Stimulated activated CD8-positive, alpha-beta memory T cell treated with anti-CD3 and anti-CD28 coated beads, Interleukin-2, amount 100 ng/mL, for 1 hour (primary cell): ENCODE data around the gene CRYGD.
"Not testable (repeated sequence)": the region's sequence is repeated elsewhere in the genome, so short reads cannot be mapped to it uniquely, and the experiment has no call there.

ENCODE experiments used
- DNase-seq, 2 donors: peaks; one replicate each; pipeline ENCODE4 v3.0.0-alpha.2; 2020; ENCODE audit warnings: low read depth in 2 of 2

The CRYGD gene

GRCh38 chr2:208129744-208130711 is 5.7 kb upstream of the CRYGD start, which contains the start of gene CRYGC:
CRYGC (minus strand) TSS chr2:208129828; CDS start chr2:208129792, 36 bp downstream.
- DNase-seq = no peak

GRCh38 chr2:208128136-208128535 is 3.8 kb upstream of the CRYGD start:
- no peak for DNase-seq

DNA sequence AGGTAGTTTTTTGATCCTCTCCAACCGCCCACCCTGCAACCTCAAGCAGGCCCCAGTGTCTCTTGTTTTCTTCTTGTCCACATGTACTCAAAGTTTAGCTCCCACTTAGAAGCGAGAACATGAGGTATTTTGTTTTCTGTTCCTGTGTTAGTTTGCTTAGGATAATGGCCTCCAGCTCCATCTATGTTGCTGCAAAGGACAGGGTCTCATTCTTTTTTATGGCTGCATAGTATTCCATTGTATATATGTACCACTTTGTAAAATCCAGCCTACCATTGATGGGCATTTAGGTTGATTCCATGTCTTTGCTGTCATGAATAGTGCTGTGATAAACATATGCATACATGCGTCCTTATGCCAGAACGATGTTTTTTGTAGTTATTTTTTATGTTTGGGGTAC is 2.8 kb upstream of the CRYGD start:
- DNase-seq = no peak

- DNase-seq = no peak
Observed at GRCh38 chr2:208125251-208125650, 927 bp upstream of the CRYGD start.

- DNase-seq = no peak
Observed at GRCh38 chr2:208122248-208122647, 2.1 kb downstream of the CRYGD start.

- no peak for DNase-seq
Observed at GRCh38 chr2:208118918-208119317, 5.4 kb downstream of the CRYGD start.

- DNase-seq = not testable (repeated sequence)
Observed at GRCh38 chr2:208117390-208117789, 6.9 kb downstream of the CRYGD start.

DNA sequence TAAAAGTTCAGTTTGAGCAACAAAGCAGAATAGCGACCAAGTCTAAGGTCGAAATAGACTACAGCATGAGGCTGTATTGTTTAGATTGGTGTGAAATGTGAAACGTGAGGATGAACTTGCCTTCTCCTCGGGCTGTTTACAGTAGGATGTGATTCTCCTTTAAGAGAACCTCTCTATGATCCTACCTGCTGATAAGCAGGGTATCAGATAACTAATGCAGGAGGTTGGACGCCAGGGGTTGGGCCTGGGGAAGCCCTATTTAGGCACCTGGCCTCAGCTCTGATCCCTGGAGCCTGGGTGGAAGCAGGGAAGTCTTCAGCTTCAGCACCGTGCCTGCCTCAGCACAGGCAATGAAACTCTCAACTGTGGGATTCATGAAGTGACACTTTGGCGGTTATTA is 11.4 kb downstream of the CRYGD start:
- no peak for DNase-seq

DNA sequence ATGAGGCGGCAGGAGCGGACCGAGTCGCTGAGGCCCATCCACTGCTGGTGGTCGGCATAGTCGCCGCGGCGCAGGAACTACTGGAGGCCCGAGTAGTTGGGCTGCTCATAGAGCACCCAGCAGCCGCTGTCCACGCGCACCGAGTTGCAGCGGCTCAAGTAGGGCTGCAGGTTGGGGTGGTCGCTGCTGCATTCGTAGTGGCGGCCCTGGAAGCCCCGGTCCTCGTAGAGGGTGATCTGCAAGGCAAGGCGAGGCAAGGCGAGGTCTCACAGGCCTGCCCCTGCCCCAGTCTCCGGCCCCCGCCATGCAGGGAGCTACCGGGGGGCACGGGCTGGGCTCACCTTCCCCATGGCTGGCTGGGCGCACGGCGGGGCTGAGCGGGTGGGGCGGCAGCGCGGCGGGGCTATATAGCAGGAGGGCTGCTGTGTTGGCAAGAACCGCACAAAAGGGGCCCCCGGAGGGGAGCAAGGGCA is 12.0 kb downstream of the CRYGD start:
- DNase-seq = not testable (repeated sequence)

GRCh38 chr2:208103616-208104015 is 20.7 kb downstream of the CRYGD start:
- DNase-seq = no peak

DNA sequence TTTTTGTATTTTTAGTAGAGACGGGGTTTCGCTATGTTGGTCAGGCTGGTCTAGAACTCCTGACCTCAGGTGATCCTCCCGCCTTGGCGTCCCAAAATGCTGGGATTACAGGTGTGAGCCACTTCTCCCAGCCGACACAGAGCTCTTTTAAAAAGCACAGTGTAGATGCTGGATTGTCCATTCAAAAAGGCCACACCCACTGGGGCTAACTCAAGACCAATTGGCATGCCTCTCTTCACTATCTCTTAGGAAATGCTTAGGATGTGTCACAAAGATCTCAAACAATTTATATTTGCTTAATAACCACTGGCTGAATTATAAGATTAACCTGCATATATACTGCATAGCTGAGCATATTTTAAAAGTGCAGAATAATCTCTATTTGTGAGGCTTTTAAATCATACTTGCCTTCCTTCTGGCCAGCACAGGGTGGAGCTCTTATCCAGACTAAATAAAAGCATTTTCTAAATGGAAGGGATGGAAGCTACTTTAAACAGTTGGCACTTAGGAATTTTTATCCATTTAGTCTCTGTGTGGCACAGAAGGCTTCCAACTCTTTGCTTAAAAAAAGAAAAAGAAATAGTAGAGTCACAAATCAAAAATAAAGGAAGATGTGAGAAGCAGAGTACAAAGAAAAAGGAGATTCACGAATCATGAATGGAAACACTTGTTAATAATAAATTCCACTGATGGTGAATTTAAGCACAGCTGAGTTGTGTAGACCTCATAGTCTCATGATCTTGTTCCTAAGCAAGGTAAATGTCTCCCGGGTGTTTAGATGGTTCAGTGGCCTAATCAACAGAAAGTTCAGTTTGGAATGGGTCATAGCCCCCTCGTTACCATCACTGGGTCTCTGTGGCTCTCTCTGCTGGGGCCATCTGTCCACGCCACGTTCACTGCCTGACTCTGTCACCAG is 22.4 kb downstream of the CRYGD start:
- no peak for DNase-seq

DNA sequence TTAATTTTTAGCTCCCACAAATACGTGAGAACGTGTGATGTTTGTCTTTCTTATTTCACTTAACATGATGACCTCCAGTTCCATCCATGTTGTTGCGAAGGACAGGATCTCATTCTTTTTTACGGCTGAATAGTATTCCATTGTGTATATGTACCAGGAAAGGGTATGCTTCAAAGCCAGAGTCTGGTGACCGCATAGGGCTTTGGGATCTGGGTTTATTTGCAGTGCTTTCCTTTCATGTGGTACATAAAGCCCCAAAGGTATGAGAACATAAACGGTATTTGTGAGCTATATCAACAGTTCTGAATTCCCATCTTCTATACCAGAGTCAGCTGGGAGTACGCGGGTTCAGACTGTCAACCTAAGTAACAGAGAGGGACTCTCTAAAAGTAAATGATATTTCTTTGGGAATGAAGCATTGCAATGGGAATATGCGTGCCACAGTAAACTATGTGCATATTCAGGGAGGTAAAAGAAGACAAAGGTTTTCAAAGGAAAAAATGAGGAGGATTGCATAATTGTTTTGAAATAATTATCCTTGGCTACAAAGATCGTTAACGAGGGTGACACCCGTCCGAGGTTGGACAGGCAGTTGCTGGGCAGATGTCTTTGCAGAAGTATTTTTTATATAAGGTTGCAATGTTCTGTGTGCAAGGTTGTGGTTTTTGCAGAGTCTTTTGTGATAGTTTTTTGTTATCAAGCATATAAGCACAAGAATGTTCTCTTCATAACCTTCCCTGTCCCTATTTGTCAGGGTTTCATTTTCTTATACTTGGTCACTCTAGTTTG is 24.4 kb downstream of the CRYGD start:
- no peak for DNase-seq

GRCh38 chr2:208098701-208099100 is 25.6 kb downstream of the CRYGD start:
- DNase-seq = not testable (repeated sequence)

- DNase-seq = no peak
Observed at GRCh38 chr2:208098267-208098666, 26.1 kb downstream of the CRYGD start.

GRCh38 chr2:208097801-208098200 is 26.5 kb downstream of the CRYGD start:
- DNase-seq = no peak

GRCh38 chr2:208097313-208097712 is 27.0 kb downstream of the CRYGD start:
- DNase-seq = no peak

DNA sequence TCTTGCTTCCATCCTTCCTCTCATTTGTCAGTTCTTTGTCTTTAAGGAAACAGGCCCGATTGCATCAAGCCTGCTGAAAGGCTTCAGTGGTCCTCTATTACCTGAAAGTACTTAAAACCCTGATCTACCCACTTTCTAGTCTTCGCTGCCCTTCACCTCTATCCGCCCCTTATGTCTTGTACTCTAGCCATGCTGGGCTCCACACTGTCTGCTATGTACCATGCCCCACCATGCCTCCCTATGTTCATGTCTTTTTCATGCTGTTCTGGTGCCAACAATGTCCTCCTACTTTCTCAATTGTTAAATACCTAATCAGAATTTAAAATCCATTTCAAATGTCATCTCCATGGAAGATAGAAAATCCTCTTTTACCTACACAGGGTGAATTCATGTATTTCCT is 28.2 kb downstream of the CRYGD start:
- no peak for DNase-seq

DNA sequence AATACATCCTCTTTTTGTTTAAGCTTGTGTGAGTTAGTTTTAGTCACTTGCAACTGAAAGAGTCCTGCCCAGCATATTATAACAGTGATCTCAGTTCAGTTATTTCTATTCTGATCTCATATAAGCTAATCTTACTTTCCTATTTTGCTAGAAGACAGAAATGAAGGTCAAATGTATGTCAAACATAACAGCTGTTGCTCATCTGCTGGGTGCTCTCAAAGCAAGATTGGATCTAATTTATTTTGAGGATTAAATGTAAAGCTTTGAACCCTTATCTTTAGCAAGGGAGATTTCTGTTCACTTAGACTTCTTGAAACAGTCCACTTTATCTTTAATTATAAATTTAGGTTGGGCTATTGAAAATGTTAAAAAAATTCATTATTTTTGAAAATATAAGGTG is 31.2 kb downstream of the CRYGD start:
- no peak for DNase-seq

DNA sequence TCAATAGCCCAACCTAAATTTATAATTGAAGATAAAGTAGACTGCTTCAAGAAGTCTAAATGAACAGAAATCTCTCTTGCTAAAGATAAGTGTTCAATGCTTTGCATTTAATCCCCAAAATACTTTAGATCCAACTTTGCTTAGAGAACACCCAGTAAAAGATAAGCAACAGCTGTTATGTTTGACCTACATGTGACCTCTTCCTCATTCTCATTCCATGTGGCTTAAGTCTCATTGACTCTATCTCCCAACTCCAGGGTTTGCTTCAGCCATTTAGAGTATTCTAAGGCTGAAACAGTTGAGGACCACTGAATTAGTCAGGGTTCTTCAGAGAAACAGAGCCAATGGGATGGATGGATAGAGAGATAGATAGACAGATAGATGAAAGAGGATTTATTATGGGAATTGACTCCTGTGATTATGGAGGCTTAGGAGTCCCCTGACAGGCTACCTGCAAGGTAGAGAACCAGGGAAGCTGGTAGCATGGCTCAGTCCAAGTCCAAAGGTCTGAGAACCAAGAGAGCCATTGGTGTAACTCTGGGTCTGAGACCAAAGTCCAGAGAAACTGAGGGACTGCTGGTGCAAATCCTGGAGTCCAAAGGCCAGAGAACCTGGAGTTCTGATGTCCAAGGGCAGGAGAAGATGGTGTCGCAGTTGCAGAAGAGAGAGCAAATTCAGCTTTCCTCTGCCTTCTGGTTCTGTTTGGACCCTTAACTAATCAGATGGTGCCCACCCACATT is 32.1 kb downstream of the CRYGD start:
- no peak for DNase-seq

DNA sequence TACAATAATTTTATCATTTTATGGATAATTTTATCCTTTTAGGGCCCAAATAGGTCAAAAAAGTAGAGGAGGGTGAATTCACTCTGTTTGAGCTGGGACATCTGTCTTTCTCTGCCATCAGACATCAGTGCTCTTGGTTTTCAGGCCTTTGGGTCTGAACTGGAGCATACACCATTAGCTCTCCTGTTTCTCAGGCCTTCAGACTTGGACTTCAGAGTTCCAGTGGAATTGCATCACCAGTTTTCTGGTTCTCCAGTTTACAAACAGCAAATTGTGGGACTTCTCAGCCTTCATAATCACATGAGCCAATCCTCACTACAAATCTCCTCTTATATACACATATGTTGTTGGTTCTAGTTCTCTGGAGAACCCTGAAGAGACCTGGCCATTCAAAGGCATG is 33.9 kb downstream of the CRYGD start:
- DNase-seq = no peak

- DNase-seq = no peak
Observed at GRCh38 chr2:208086029-208086428, 38.3 kb downstream of the CRYGD start.
